HPDE6-E6E7 (cell line): Measurements from ENCODE around the gene APOF.
A peak's percentile ranks its signal among the peaks of the same experiment; 100 is the strongest.
"Not testable (repeated sequence)": the region's sequence is repeated elsewhere in the genome, so short reads cannot be mapped to it uniquely, and the experiment has no call there.

Experiments
- DNase-seq: peaks from one replicate; pipeline ENCODE4 v3.0.0; 2011; ENCODE audit warnings: missing footprints; ENCODE audit errors: extremely low spot score

APOF gene

GRCh38 chr12:56332512-56333196 is 30.0 kb downstream of the APOF start:
- no peak for DNase-seq

- DNase-seq = no peak
Measured at GRCh38 chr12:56330936-56331490, 31.6 kb downstream of the APOF start.

GRCh38 chr12:56326533-56326932 is 36.1 kb downstream of the APOF start:
- DNase-seq = no peak

GRCh38 chr12:56326126-56326525 is 36.5 kb downstream of the APOF start:
- DNase-seq = no peak

GRCh38 chr12:56324206-56324605 is 38.5 kb downstream of the APOF start:
- DNase-seq = no peak

GRCh38 chr12:56321610-56322009 is 41.0 kb downstream of the APOF start:
- DNase-seq = not testable (repeated sequence)

- no peak for DNase-seq
Measured at GRCh38 chr12:56321027-56321426, 41.6 kb downstream of the APOF start.

- DNase-seq = no peak
Measured at GRCh38 chr12:56317675-56318074, 45.0 kb downstream of the APOF start.

GRCh38 chr12:56315622-56316473 is 46.8 kb downstream of the APOF start, which contains the start of gene CNPY2:
TSS of gene CNPY2 (minus strand) at chr12:56315988. CDS start at chr12:56315217, 771 bp downstream.
- peak; percentile 97 for DNase-seq

- no peak for DNase-seq
Measured at GRCh38 chr12:56315249-56315621, 47.4 kb downstream of the APOF start.

- DNase-seq = no peak
Measured at GRCh38 chr12:56311003-56311402, 51.7 kb downstream of the APOF start.
